Hepatocyte (in vitro differentiated cells): ENCODE results near the gene NSUN6.

Source experiments
- EZH2 ChIP-seq: fragments of 200-600 bp; sonication (generic); IDR thresholded peaks from 2 replicates; pipeline ENCODE4 v1.6.1; 2016; ENCODE audit warnings: antibody characterized with exemption, mild to moderate bottlenecking, borderline replicate concordance
- TF ChIP-seq, protein P1 (sequence below): fragments of 200-600 bp; sonication (generic); IDR thresholded peaks from 2 replicates; pipeline ENCODE4 v1.5.1; 2016; ENCODE audit warnings: antibody characterized with exemption, mild to moderate bottlenecking; ENCODE audit not compliant: poor library complexity

DNA sequence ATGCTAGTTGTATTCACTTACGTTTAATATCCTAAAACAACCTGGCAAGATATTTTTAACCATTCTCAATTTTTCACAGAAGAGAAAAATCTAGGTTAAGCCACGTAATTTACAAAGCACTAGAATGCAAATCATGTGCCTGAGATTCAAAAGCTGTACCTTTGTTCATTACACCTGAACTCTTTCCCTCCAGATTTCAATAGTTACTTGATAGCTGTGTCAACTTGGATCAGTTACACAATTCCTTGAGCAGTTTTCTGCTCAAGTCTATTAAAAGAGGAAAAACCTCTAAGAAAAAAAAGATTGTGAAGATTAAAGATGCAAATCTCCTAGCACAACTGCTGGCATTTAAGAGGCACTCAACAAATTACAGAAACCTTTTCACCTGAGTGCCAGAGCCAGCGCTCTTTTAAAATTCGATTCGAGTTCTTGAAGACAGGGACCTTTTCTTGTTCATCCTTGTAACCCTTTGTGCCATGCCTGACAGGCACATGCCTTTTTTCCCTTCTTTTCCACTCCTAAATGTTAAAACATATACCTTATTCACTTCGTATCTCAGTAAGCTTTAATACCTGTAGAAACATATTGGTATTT is 886 bp downstream of the NSUN6 start:
- TF ChIP-seq, protein P1, sequence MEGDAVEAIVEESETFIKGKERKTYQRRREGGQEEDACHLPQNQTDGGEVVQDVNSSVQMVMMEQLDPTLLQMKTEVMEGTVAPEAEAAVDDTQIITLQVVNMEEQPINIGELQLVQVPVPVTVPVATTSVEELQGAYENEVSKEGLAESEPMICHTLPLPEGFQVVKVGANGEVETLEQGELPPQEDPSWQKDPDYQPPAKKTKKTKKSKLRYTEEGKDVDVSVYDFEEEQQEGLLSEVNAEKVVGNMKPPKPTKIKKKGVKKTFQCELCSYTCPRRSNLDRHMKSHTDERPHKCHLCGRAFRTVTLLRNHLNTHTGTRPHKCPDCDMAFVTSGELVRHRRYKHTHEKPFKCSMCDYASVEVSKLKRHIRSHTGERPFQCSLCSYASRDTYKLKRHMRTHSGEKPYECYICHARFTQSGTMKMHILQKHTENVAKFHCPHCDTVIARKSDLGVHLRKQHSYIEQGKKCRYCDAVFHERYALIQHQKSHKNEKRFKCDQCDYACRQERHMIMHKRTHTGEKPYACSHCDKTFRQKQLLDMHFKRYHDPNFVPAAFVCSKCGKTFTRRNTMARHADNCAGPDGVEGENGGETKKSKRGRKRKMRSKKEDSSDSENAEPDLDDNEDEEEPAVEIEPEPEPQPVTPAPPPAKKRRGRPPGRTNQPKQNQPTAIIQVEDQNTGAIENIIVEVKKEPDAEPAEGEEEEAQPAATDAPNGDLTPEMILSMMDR: no peak
- TF ChIP-seq EZH2: no peak
